Eye (tissue), 1 donor: Measurements from ENCODE around the gene CDCA5.
"Not testable (repeated sequence)": the region's sequence is repeated elsewhere in the genome, so short reads cannot be mapped to it uniquely, and the experiment has no call there.

Experiments
- DNase-seq: peaks from one replicate; pipeline ENCODE4 v3.0.0-alpha.2; 2015

CDCA5 gene

DNA sequence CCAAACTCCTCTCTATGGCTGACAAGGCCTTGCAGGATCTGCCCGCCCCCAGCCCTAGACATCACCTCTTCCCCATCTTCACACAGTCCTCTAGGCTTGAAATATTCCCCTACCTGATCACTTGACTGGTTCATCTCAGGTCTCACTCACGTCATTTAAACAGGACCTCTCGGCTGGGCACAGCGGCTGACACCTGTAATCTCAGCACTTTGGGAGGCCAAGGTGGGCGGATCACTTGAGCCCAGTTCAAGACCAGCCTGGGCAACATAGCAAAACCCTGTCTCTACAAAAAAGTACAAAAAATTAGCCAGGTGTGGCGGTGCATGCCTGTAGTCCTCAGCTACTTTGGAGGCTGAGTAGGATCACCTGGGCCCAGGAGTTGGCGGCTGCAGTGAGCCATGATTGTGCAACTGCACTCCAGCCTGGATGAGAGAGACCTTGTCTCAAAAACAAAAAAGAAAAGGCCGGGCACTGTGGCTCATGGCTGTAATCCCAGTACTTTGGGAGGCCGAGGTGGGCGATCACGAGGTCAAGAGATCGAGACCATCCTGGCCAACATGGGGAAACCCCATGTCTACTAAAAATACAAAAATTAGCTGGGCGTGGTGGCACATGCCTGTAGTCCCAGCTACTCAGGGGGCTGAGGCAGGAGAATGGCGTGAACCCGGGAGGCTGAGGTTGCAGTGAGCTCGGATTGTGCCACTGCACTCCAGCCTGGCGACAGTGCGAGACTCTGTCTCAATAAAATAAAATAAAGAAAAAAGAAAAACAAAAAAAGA lies 35.2 kb upstream of the CDCA5 start:
- not testable (repeated sequence) for DNase-seq

DNA sequence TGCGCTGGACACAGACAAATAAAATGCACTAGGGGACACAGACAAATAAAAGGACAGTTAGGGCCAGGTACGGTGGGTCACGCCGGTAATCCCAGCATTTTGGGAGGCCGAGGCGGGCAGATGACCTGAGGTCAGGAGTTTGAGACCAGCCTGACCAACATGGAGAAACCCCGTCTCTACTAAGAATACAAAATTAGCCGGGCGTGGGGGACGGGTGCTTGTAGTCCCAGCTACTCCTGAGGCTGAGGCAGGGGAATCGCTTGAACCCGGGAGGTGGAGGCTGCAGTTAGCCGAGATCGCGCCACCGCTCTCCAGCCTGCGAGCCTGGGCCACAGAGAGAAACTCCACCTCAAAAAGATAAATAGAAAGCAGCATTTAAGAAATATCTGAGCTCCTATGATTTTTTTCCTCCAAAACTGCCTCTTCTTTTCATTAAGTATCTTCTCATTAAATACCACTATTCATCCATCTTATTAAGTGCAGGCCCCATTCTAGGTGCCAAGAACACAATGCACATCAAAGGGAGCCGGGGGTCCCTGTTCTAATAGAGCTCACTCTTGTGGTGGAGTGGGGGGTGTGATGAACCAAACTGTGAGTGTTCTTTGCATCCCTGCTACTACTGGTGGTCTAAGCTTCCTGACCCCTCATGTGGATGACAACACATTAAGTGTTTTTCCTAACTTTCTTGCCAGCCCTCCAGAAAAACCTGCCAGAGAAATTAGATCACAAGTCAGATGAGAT lies 34.4 kb upstream of the CDCA5 start:
- no peak for DNase-seq

DNA sequence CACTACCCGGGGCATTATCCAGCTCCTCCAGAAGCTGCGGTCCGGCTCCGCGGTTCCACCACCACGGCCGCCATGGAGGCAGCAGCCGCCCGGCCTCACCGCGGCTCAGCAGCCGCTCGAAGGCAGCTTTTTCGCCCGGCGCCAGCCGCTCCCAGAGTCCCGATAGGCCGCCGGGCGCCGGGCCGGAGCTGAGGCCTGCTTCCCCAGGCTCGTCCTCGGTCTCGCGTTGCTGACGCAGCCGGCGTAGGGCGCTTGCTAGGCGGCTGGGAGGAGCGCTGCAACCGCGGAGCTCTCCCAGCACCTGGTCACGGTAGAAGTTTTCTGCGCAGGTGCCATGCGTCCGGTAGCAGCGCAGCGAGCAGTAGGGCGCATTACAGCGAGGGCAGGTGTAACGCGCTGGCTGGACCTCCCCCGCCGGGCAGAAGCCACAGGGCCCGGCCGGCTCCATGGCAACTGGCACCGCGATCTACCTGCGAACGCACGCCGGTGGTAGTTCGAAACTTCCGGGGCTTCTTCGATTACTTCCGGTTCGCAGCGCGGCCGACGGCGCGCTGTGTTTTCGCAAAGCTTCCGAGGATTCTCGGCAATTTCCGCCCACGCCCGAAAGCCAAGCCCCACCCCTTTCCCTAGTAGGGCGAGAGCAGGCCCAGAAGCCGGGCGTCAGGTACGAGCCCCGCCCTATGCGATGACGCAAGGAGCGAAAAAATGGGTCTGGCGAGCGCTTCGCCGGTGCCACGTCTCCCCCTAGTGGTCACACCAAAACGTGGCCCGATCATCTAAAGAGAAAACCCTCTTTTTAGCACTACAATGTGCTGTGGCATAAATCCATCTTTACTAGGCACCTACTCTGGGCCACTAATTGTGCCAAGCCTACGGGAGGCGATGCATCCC lies 33.6 kb upstream of the CDCA5 start, which contains the start of gene ZNHIT2:
Gene ZNHIT2 (minus strand): TSS at position 496 of the 891 bp plus-strand sequence. CDS start 48 bp downstream, at position 448.
- peak; percentile 100 for DNase-seq

DNA sequence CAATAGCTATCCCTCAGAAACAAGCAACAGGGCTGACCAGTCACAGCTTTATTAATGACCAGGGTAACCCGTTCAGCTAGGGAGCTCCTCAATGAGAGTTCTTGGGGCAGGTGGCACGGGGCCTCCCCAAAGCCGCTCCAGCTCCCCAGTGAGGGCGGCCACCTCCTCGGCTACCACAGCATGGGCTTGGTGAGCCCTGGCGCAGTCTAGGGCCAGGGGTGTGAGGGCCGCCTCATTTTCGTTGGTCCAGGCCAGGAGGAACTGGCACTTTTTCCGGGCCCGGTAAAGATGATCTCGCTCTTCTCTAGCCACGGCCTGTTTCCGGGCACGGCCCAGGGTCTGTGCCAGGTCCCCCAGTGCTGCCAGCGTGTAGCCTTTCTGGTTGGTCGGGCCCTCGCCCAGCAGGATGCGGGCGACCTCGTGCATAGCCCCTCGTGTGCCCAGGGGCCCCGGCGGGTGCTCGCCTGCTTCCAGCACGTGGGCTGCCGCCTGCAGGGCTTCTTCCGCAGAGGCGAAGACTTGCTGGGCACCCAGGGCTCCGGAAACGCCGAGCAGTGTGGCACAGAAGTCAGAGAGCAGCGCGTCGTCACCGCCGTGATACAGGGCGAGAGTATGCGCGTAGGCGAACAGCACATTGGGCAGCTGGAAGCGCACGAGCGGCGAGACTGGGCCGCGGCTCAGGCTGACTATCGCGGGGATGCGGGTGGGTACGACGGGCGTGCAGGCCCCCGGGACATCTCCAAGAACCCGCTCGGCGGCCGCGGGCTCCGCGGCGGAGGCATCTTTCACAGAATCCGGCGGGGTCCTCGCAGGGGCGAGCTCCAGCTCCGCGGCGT lies 32.7 kb upstream of the CDCA5 start:
- DNase-seq: no peak

DNA sequence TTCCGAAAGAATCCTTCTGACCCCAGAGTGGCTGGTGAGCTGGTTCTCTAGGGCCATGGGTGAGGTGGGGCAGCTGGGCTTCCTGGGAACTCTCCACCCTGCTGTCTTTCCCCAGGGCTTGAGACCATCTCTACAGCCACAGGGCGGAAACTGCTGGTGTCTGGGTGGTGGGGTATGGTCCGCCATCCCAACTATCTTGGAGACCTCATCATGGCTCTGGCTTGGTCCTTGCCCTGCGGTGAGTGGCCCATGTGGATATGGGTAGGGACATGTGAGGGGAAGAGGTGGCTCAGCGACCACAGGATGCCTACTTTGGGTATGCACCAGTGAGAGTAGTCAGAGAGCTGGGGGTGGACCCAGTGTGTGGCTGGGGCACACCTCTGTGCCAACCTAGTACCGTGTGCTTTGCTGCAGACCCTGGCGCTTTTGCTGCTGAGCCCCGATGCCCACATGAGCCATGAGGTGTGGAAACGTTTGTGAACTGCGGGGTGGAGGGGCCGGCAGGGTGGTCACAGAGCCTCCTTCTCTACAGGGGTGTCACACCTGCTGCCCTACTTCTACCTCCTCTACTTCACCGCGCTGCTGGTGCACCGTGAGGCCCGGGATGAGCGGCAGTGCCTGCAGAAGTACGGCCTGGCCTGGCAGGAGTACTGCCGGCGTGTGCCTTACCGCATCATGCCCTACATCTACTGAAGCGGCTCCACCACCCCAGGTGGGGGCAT lies 31.7 kb upstream of the CDCA5 start:
- DNase-seq: no peak

DNA sequence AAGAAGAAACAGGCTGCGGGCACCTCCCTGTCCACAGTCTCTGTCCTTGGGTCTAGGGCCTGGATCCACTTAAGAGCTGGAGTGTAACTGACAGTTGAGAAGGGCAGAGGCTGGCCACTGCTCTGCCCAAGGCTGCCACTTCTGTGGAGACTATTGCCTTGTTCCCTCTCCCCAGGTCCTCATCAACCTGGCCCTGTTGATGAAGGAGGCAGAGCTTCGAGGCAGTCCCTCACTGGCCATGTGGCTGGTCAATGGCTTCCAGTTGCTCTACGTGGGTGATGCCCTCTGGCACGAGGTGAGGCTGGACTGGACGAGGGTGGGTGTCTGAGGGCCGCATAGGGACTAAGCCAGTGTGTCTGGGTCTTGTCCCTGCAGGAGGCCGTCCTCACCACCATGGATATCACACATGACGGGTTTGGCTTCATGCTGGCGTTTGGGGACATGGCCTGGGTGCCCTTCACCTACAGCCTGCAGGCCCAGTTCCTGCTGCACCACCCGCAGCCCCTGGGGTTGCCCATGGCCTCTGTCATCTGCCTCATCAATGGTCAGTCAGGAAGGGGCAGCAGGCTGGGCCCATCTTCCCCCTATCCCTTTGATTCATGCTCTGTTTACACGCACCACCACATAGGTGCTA lies 30.8 kb upstream of the CDCA5 start:
- DNase-seq: no peak

DNA sequence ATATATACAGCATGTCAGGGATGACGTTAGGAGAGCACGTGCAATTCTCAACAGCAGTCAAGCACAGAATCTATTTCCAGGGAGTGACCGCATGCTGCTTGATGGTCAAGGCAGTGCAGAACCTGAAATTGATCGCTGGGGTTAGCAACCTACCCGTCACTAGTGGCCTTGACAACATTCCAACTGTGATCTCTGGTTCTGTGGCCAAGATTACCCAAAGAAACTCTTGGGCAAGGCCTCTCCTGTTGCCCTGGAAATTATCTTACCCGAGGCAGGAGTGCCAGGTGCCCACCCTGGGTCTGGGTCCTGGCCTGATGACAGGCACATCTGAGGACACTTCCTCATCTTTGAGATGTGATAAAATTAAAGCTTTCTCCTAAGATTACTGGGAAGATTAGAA lies 30.0 kb upstream of the CDCA5 start:
- DNase-seq: no peak

DNA sequence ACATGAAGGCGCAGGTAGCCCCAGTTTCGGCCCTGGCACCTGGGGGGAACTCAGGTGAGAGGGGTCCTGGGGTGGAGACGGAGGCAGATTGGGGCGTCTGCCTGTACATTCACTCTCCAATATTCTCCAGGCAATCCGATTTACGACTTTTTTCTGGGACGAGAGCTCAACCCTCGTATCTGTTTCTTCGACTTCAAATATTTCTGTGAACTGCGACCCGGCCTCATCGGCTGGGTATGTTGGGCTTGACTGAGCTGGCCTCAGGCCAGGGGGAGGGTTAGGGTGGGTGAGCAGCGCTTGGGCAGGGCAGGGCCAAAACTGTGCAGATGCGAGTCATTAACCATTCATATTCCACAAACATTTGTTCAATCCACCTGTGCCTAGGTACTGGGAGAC lies 29.5 kb upstream of the CDCA5 start:
- DNase-seq: no peak

DNA sequence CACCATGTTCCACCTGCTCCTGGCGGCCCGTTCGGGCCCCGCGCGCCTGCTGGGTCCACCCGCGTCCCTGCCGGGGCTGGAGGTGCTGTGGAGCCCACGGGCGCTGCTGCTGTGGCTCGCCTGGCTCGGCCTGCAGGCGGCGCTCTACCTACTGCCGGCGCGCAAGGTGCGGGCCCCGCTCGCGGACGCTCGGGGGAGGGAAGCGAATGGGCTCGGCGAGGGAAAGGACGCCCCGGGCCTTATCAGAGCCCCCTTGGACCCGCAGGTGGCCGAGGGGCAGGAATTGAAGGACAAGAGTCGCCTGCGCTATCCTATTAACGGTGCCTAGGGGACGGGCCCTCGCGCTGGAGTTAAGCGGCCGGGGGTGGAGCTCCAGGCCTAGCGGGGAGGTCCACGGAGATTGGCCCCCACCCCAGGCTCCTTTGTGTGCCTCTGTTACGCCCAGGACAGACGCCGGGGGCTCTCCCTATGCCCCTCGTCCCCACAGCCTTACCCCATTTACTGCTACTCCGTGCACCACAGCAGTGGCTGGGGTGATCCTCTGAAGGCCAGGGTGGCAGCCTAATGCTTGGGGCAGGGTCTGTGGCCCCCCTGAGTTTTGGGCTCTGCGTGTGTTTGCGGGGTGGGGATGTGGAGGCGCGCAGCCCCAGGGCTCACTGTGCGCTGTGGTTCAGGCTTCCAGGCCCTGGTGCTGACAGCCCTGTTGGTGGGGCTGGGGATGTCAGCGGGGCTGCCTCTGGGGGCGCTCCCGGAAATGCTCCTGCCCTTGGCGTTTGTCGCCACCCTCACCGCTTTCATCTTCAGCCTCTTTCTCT lies 28.9 kb upstream of the CDCA5 start:
- peak; percentile 82 for DNase-seq

DNA sequence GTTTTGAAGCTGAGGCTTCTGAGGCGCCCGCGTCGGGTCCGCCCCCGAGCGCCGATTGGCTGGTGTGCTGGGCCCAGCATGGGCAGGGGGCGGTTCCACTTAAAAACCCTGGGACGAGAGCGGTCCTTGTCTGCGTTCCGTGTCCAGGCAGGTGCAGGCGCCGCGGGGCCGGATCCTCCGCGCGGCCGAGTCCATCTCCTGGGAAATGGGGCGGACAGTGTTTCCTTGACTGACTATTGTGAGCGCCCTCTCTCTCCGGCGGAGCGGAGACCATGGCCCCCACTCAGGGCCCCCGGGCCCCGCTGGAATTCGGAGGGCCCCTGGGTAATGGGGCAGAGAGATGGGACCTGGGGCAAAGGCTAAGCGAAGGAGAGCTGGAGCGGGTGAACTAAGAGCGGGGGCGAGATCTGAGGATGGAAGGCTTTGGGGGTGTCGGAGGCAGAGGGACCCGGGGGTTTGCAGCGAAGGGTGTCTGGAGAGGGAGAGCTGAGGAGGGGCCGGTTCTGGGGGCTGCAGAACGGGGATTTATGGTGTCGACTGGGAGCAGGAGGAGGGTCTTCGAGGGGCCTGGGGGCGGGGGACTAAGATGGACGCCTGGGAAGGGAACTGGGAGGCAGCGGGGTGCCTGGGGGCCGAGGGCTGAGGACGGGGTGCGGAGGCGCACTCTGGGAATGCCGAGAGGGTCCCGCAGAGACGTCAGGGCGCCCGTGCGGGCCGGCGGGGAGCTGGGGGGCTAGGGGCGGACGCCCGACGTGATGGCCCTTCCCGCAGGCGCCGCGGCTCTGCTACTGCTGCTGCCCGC lies 28.1 kb upstream of the CDCA5 start, which contains the start of gene TM7SF2:
Gene TM7SF2 (plus strand): TSS at position 129 of the 802 bp plus-strand sequence. CDS start 144 bp downstream, at position 273.
- peak; percentile 97 for DNase-seq

DNA sequence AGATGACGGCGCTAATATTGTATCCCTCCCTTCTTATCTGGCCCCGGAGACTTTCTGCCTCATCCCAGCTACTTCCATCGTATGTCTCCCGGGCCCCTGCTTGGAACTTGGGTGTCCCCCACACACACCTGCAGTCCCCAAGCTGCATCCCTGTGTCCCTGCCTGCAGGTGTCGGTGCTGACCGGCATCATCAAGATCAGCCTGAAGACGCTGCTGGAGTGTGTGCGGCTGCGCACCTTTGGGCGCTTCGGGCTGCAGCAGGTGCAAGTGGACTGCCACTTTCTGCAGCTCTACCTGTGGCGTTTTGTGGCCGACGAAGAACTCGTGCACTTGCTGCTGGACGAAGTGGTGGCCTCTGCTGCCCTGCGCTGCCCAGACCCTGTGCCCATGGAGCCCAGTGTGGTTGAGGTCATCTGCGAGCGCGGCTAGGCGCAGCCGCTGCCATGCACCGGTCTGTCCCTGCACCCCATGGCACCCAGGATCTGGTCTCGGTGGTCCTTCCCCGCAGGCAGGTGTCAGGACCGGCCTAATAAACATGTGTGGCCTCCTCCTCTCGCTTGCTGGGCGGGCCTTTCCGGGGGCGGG lies 27.4 kb upstream of the CDCA5 start:
- no peak for DNase-seq

DNA sequence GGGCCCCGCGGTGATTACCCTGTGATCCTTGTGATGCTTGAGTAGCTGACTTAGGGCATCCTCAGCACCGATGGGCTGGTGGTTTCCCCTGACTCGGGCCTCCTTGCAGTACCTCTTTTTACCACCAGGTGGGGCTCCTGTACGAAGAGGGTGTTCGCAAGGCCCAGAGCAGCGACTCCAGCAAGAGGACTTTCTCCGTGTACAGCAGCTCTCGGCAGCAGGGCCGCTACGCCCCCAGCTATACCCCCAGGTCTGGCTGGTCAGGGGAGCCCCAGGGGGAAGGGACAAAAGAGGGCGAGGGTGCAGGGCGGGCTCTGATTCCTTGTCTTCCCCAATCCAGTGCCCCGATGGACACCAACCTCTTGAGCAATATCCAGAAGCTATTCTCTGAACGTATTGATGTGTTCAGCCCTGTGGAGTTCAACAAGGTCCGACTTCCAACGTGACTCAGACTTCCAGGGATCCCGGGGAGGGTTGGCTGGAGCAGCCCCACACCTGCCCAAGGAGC lies 26.6 kb upstream of the CDCA5 start:
- DNase-seq: peak; percentile 97

DNA sequence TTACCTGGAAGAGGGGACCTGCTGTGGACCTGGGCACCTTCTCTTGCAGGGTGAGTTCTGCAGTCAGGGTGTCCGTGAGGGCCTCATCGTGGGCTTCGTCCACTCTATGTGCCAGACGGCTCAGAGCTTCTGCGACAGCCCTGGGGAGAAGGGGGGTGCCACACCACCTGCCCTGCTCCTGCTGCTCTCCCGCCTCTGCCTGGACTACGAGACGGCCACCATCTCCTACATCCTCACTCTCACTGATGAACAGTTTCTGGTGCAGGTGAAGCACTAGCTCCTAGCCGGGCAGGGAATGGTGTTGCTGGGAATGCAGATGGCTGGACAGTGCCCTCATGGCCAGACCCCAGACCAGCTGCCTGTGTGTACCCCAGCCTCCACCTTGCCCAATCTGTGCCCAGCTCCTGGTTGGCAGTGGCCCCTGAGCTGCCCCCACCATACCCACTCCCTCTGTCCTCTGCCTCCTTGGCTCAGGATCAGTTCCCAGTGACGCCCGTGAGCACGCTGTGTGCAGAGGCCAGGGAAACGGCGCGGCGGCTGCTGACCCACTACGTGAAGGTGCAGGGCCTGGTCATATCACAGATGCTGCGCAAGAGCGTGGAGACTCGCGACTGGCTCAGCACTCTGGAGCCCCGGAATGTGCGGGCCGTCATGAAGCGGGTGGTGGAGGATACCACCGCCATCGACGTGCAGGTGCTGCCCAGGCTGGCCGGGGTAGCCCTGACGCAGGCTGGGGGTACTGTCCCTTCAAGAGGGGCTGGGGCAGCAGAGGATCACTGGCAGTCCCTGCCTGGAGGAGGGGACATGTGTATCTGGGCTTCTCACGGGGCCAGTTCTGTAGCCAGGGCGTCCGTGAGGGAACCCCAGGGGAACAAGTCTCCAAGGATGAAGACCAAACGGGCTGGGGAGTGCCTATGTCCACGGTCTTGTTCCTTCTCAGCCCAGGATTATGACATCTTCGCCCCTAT lies 25.7 kb upstream of the CDCA5 start:
- DNase-seq: no peak

DNA sequence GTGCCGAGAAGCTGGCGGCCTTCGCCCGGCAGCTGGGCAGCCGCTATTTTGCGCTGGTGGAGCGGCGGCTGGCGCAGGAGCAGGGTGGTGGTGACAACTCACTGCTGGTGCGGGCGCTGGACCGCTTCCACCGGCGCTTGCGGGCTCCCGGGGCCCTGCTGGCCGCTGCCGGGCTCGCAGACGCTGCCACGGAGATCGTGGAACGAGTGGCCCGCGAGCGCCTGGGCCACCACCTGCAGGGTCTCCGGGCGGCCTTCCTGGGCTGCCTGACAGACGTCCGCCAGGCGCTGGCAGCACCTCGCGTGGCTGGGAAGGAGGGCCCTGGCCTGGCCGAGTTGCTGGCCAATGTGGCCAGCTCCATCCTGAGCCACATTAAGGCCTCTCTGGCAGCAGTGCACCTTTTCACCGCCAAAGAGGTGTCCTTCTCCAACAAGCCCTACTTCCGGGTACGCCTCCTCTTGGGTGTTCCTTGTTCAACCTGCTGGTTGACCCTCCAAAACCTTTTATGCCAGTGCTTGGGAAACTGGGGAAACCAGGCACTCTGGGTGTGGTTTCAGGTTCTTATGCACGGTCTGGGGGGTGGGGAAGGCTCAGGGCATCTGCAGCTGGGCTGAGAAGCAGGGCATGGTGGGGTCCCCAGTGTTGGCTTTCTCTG lies 24.8 kb upstream of the CDCA5 start:
- no peak for DNase-seq

DNA sequence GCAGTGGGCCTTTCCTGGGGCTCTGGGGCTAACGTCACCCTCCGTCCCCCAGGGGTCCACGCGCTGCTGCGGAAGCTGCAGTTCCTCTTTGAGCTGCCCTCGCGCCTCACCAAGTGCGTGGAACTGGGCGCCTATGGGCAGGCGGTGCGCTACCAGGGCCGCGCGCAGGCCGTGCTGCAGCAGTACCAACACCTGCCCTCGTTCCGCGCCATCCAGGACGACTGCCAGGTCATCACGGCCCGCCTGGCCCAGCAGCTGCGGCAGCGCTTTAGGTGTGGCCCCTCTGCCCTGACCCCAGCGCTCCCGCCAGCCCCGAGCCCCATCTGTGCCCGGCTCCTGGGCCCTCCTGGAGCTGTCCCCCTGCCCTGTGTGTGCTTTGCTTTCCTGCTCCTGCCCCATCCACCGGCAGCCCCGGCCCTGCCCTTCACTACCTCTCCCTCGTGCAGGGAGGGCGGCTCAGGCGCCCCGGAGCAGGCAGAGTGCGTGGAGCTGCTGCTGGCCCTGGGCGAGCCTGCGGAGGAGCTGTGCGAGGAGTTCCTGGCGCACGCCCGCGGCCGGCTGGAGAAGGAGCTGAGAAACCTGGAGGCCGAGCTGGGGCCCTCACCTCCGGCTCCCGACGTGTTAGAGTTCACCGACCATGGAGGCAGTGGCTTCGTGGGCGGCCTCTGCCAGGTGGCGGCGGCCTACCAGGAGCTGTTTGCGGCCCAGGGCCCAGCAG lies 24.1 kb upstream of the CDCA5 start:
- no peak for DNase-seq

DNA sequence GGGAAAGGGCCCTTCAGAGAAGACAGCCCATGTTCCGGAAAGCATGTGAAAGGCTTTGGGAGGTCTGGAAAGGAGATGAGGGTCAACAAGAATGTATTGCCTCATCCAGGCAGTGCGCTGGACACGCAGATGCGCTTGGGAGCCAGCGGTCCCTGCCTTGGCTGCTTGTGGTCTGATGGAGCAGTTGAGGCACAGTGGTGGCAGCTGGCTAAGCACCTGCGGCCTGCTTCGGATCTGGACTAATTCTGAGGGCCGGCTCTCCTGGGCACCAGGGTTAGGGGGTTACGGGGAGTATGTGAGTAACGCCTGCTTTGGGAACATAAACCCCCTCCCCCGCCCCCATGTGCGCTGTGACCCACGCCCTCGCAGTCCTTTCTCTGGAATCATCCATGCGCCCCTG lies 23.2 kb upstream of the CDCA5 start:
- DNase-seq: no peak
